Activated naive CD4-positive, alpha-beta T cell treated with anti-CD3 and anti-CD28 coated beads, Interleukin-2, amount 50 U/mL, for 24 hours (primary cell): ENCODE data around the gene CAPN12.

Experiments used
- H3K27ac Mint-ChIP-seq: one replicate; pipeline ENCODE4 v1.8.0; 2021; ENCODE audit warnings: mild to moderate bottlenecking, mixed read lengths
- H3K27me3 Mint-ChIP-seq: one replicate; pipeline ENCODE4 v1.8.0; 2021; ENCODE audit warnings: mixed read lengths
- H3K36me3 Mint-ChIP-seq: one replicate; pipeline ENCODE4 v1.8.0; 2021; ENCODE audit warnings: mixed read lengths
- H3K4me1 Mint-ChIP-seq: one replicate; pipeline ENCODE4 v1.8.0; 2021; ENCODE audit warnings: mixed read lengths
- H3K4me3 Mint-ChIP-seq: one replicate; pipeline ENCODE4 v1.8.0; 2021; ENCODE audit warnings: mild to moderate bottlenecking, mixed read lengths
- H3K9me3 Mint-ChIP-seq: one replicate; pipeline ENCODE4 v1.8.0; 2021; ENCODE audit warnings: mixed read lengths

Gene CAPN12

DNA sequence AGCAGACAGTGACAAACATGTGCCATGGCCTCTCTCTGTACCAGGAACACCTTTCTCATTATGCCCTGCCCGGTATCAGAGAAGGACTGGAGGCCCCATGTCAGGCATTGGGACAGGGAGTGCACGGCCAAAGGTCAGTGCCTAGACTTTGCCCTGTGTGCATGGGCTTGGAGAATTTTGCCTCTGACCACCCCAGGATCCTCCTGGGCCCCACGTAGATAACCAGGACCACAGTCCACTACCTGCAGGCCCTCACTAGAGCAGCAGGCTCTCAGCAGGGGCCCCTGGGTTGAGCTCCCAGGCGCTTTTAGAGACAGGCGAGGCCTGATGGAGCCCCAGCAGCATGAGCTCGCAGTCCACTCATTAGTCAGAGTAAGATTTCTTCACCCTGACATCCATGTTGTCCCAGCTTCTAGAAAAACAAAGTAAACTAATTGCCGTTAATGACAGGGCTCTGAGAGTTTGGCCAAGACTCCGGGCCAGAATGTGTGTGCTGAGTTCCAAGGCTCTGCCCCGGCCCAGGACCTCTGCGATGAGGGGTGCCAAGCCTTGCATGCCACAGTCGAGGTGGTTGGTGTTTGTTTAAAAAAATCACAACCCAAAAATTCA is 42.7 kb downstream of the CAPN12 start:
- Mint-ChIP-seq H3K27me3 (no peaks in the 10 kb centered on the region), H3K9me3 (no peaks in the 10 kb centered on the region), H3K36me3 (peaks cover under 1% of the 10 kb centered on the region), H3K27ac (no peak overlapping the region), H3K4me3 (no peak overlapping the region), H3K4me1 (peaks cover 9% of the 10 kb centered on the region)

DNA sequence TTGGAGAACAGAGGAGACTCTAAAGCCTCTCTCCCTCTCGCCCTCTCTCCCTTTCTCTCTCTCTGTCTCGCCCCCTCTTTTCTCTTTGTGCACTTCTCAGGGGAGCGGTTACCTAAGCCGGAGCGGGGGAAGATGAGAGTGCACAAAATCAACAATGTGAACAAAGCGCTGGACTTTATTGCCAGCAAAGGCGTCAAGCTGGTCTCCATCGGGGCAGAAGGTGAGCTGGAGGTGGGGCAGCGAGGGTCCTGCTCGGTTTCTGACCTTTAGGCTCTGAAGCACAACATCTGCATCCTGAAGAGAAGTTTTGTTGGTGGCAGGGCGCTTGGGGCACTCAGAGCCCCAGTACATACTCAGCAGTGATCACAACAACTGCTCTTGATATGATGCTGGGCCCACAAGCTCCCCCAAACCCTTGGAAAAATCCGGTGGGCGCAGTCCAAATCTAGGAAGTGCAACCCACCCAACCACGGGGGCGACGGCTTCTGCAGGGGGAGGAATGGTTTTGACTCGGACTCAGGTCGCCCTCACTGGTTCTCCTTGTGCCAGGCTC is 43.3 kb downstream of the CAPN12 start:
- Mint-ChIP-seq H3K36me3 (no peaks in the 10 kb centered on the region), H3K27me3 (no peaks in the 10 kb centered on the region), H3K27ac (no peak overlapping the region), H3K4me1 (peaks cover 9% of the 10 kb centered on the region), H3K4me3 (no peak overlapping the region), H3K9me3 (no peaks in the 10 kb centered on the region)

DNA sequence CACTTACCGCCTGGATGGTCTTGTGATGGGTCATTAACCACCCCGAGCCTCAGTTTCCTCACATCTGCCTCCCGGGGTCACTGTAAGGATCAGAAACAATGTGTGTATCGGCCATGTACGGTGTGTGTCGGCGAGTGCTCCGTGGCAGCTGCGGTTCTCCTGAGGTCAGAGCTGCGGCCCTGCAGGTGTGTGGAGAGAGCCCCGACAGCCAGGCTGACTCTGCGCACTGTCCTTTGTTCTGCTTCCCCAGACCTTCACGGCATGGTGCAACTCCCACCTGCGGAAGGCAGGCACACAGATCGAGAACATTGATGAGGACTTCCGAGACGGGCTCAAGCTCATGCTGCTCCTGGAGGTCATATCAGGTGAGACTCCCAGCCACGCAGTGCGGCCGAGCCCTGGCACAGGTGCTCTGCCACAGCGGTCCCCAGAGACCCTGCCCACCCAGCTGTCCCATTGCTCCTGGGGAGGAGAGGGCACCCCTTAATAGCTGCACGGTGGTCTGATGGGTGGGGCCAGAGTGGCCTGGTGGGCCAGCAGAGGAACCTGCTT is 43.8 kb downstream of the CAPN12 start:
- H3K4me3 Mint-ChIP-seq = no peak overlapping the region
- H3K4me1 Mint-ChIP-seq = peaks cover 11% of the 10 kb centered on the region
- no peaks in the 10 kb centered on the region for H3K36me3 Mint-ChIP-seq
- H3K9me3 Mint-ChIP-seq = no peaks in the 10 kb centered on the region
- no peak overlapping the region for H3K27ac Mint-ChIP-seq
- no peaks in the 10 kb centered on the region for H3K27me3 Mint-ChIP-seq

DNA sequence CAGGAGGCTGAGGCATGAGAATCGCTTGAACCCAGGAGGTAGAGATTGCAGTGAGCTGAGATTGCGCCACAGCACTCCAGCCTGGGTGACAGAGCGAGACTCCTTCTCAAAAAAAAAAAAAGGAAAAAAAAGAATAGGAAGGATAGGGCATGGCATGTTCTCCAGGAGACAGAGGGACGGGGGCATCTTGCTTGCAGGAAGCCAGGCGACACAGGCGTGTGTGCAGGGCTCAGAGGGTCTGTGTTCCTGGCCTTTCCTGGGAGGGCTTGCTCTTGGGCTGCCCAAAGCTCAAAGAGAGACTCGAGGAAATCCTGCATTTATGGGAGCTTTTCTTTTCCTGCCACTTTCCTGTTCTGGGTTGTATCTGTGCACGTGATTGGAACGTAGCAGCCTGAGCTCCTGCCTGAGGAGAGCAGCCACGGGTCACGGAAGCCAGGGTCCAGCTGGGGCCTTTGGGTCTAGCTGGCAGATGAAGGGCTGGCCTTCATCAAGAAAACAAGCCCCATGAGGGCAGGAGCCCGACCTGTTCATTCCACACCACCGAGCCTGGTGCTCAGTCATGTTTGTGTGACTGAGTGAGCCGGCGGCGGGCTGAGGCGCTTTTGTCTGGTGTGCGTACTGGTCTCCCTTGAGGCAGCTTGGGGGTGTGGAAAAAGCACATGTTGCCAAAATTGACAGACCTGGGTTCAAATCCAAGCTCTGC is 44.5 kb downstream of the CAPN12 start:
- H3K4me3 Mint-ChIP-seq = no peak overlapping the region
- H3K36me3 Mint-ChIP-seq = no peaks in the 10 kb centered on the region
- H3K27me3 Mint-ChIP-seq = no peaks in the 10 kb centered on the region
- H3K9me3 Mint-ChIP-seq = no peaks in the 10 kb centered on the region
- no peak overlapping the region for H3K27ac Mint-ChIP-seq
- peaks cover 12% of the 10 kb centered on the region for H3K4me1 Mint-ChIP-seq

DNA sequence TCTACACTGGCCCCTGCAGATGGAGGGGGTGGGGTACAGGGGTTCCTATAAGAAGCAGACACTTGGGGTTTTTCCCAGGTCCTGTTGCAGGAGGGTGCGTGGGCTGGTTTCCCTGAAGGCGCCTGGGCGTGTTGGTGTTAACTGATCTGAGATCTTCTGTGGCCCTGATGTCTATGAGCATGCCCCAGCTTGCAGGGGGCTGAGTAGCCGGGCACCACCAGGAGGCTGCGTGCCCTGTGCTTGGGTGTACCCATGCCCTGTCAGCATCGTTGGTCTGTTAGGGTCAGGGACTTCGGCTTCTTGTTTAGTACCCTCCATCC is 45.3 kb downstream of the CAPN12 start:
- Mint-ChIP-seq H3K4me3 (no peak overlapping the region), H3K27me3 (no peaks in the 10 kb centered on the region), H3K4me1 (peaks cover 12% of the 10 kb centered on the region), H3K36me3 (no peaks in the 10 kb centered on the region), H3K27ac (no peak overlapping the region), H3K9me3 (no peaks in the 10 kb centered on the region)

DNA sequence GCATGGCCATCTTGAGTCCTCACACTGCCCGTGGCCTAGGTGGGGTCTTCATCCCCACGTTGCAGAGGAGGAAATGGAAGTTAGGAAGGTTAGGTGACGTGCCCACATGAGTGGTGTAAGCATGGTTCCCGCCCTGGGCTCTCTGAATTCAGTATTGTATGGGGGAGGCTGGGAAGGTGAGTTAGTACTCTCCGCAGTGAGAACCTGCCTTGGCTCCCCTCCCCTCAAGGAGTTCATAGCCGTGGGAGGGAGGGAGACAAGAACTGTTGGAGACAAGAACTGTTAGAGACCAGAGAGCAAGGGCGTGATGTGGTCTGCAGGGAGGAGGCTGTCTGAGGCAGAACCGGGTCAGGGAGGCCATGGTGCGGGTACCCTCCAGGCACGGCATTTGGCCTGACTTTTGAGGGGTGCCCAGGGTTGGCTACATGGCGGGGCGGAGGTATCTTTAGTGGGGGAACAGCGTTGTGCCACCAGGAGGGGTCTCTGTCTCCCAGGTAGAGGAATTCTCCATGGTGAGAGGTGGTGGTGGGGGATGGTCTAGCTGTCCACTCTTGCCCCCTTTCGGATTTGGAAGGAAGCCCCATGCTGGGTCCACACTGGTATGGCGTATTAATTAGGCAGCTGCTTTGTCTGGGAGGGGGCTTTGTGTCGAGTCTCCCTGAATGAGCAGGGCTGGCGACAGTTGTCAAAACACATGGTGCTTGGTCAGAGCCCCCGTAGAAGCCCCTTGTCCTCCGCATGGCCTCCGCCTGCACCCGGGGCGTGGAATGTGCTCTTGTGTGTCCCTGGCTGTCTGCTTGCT is 45.8 kb downstream of the CAPN12 start:
- no peaks in the 10 kb centered on the region for H3K36me3 Mint-ChIP-seq
- H3K4me3 Mint-ChIP-seq = no peak overlapping the region
- no peak overlapping the region for H3K27ac Mint-ChIP-seq

DNA sequence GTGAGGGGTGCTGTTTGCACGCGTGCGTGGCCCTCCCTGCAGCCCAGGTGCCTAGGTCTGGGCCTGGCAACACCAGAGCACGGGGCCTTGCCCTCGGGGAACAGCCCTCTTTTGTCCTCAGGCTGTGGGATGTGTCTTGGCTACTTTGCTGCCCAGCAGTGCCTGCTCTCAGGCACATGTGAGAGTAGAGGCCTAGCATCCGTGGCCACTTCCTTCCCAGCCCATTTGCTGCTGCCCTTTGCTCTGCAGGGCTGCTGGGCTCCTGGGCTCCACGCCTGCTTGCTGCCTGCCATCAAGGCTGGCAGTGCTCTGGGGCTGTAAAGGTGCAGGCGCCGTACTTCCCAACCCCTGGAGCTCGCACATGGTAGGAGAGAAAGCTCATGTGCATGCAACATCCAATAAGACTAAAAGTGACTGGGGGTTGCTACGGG is 46.6 kb downstream of the CAPN12 start:
- Mint-ChIP-seq H3K27ac (no peak overlapping the region), H3K36me3 (no peaks in the 10 kb centered on the region), H3K4me3 (no peak overlapping the region), H3K4me1 (peaks cover 22% of the 10 kb centered on the region), H3K27me3 (no peaks in the 10 kb centered on the region), H3K9me3 (no peaks in the 10 kb centered on the region)

More for the DNA sequence above, 45.8 kb downstream of the CAPN12 start:
- Mint-ChIP-seq H3K4me1 (peaks cover 17% of the 10 kb centered on the region), H3K9me3 (no peaks in the 10 kb centered on the region), H3K27me3 (no peaks in the 10 kb centered on the region)

DNA sequence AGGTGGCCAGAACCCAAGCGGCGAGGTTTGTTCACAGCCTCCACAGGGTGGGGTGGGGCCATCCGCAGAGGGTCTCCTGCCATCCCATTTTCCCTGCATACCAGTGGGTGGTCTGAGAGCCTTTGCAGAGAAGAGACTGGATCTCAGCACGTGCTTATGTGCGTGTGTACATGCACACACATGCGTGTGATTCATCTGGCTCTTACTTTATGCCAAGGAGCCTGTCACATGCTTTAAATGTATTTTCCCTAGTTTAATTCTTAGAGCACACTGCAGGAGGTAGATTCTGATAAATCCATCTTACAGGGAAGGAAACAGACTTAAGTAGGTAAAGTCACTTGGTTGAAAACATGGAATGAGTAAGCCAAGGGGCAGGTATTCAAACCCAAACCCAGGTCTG is 47.1 kb downstream of the CAPN12 start:
- Mint-ChIP-seq H3K4me1 (peaks cover 26% of the 10 kb centered on the region), H3K36me3 (no peaks in the 10 kb centered on the region), H3K27me3 (no peaks in the 10 kb centered on the region), H3K9me3 (no peaks in the 10 kb centered on the region), H3K27ac (no peak overlapping the region), H3K4me3 (no peak overlapping the region)

DNA sequence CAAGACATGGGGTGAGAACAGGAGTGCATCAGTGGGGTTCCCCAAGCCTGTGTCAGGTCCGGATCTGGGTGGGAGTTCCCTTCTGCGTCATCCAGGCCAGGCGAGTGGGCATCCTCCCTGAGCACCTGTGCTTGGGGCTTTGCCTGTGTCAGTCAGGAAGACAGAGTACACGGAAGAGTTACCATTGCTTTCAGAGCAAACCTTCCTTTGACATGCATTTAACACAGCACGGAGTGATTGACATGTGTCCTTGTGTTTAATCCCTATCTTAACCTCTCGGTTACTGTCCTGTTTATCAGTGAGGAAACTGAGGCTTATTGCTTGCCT is 47.6 kb downstream of the CAPN12 start:
- no peaks in the 10 kb centered on the region for H3K9me3 Mint-ChIP-seq
- peaks cover 26% of the 10 kb centered on the region for H3K4me1 Mint-ChIP-seq
- no peaks in the 10 kb centered on the region for H3K36me3 Mint-ChIP-seq
- H3K27ac Mint-ChIP-seq = no peak overlapping the region
- no peaks in the 10 kb centered on the region for H3K27me3 Mint-ChIP-seq
- no peak overlapping the region for H3K4me3 Mint-ChIP-seq

DNA sequence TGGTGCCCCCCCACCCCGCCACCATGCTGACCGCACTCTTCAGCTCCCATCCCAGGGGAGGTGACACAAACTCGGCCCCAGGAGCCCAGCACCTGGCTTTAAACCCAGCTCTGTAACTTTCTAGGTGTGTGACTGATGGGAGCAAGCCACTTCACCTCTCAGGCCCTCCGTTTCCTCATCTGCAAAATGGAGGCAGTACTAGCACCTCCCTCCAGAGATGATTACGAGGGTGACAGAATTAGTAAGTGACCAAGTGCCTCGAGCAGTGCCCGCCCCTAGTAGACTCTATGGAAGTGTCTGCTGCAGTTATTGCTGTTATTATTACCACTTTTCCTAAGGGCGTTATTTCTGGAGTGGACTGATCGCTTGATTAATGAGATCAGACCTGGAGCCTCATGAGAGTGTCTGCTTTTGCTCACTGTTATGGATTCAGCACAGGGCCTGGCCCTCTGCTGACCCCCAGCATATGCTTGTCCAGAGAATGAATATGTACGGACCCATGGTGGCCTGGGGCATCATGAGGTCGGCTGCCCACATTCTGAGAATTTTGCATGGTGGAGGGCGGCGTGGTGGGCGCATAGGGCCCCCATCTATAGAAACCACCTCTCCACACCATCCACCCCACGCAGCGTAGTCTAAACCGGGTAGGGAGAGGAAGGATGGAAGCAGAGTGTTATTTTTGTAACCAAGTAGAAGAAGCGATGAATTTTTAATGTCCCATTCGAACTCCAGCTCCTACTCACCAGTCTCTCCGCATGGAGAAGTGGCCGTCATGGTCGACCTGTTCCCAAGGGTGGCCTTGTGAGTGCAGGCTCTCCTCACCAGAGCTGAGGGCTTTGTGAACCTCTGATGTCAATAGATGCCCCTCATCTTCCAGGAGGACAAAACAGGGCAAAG is 48.2 kb downstream of the CAPN12 start:
- Mint-ChIP-seq H3K27ac (no peak overlapping the region), H3K4me1 (peaks cover 26% of the 10 kb centered on the region)

DNA sequence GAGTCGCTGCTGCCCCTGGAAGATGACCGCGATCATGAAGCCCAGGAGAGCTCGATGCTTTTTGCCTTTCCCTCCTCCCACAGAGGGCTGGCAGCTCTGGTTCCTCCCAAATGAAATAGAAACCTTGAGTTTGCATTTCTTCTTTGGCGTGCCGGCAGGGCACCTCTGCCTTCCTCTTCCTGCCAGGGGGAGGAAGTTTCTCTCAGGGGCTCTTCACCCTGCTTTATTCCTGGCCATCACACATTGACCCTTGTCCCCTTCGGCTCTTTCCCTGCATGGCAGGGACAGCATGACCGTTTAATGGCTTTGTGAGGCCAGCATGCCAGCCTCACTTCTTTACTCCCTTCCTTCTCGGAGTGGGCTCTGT is 49.0 kb downstream of the CAPN12 start:
- no peaks in the 10 kb centered on the region for H3K27me3 Mint-ChIP-seq
- no peaks in the 10 kb centered on the region for H3K9me3 Mint-ChIP-seq
- no peak overlapping the region for H3K27ac Mint-ChIP-seq
- H3K4me1 Mint-ChIP-seq = peaks cover 29% of the 10 kb centered on the region
- H3K36me3 Mint-ChIP-seq = no peaks in the 10 kb centered on the region
- no peak overlapping the region for H3K4me3 Mint-ChIP-seq

More for the DNA sequence above, 48.2 kb downstream of the CAPN12 start:
- Mint-ChIP-seq H3K27me3 (no peaks in the 10 kb centered on the region), H3K9me3 (no peaks in the 10 kb centered on the region), H3K36me3 (no peaks in the 10 kb centered on the region), H3K4me3 (no peak overlapping the region)

DNA sequence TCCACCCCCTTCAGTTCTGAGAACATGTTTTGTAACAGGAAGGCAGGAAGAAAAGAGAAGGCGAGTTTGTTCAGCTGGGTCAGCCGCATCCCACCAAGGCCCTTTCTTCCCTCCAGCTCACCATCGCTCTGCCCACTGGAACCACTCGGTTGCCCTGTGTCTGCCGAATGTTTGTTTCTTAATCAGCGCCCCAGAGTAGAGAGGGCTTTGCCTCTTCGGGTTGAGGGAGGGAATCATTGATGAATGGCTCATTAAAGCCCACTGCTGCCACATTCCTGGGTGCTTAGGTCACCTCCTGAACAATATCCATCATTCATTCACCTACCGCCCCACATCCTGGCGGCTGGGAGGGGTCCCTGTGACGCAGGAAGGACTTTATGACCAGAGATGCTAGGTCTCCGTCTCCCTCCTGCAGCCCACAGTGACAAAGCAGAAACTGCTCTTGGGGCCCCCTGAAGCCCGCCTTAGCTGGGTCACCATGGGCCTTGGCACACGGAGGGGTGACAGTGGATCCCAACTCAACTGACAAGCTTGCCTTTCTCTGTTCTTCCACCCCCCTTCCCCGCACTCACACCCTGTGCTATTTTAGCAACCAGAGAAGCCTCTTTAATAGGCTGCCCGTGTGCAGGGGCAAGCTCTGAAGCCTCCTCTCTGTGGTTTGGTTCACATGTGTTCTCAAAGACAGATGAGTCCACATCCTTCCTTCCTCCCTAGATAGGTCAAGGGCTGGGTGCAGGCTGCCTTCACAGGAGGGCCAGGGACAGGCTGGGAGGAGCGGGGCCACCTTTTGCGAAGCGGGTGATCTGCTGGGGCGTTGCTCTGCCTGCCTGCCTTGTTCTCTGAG is 50.7 kb downstream of the CAPN12 start:
- no peak overlapping the region for H3K27ac Mint-ChIP-seq
- no peaks in the 10 kb centered on the region for H3K27me3 Mint-ChIP-seq

DNA sequence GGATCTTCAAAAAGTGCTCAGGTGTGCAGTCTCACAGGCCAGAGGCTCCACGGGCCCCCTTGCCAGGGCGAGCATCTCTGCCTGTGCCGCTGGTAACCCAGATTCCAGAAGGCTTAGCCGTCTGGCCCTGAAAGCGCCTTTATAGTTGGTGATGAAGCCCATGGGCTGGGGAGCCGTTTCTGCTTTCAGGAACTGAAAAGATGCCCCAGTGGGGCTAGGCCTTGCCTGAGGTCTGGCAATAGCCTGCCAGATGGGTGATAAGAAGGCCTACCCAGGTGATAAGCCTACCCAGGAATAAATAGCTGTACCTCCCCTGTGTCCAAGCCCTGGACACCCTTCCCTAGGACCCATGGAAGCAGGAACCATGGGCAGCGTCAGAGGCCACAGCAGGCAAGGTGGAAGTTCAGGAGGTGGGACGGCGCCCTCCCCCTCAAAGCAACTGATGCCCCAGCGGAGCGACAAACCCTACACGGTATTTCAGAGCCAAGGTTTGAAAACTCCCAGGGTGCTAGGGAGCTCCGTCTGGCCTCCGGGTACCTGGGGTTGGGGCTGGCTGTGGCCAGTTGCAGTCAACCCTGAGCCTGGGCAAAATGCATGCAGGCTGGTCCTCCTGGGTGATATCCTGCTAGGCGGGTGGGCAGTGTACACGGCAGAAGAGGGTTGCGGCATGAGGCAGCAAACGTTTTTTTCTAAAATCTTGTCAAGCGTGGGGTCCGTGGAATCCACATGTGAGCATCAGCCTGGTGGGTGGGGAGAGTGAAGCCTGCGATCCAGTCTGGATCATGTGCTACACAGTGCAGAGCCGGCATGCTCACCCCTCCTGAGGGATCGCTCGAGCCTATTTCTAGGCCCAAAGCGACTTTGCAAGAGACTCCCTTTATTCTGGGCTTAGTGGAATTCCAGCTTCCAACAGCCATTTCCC is 51.6 kb downstream of the CAPN12 start:
- Mint-ChIP-seq H3K4me1 (peaks cover 21% of the 10 kb centered on the region), H3K27ac (no peak overlapping the region), H3K4me3 (no peak overlapping the region), H3K36me3 (peaks cover 1% of the 10 kb centered on the region), H3K27me3 (no peaks in the 10 kb centered on the region), H3K9me3 (no peaks in the 10 kb centered on the region)

More for the DNA sequence above, 50.7 kb downstream of the CAPN12 start:
- Mint-ChIP-seq H3K4me3 (no peak overlapping the region), H3K36me3 (peaks cover 1% of the 10 kb centered on the region), H3K4me1 (peaks cover 29% of the 10 kb centered on the region), H3K9me3 (no peaks in the 10 kb centered on the region)
